DMS79 treated with DMSO at 0.1 percent for 48 hours (cell line): ENCODE data around the gene CYP4A22.
"Not testable (repeated sequence)": the region's sequence is repeated elsewhere in the genome, so short reads cannot be mapped to it uniquely, and the experiment has no call there.

Experiments
- DNase-seq: peaks from one replicate; lab custom pipeline; 2025; lab: John Stamatoyannopoulos, UW

The CYP4A22 gene, protein sequence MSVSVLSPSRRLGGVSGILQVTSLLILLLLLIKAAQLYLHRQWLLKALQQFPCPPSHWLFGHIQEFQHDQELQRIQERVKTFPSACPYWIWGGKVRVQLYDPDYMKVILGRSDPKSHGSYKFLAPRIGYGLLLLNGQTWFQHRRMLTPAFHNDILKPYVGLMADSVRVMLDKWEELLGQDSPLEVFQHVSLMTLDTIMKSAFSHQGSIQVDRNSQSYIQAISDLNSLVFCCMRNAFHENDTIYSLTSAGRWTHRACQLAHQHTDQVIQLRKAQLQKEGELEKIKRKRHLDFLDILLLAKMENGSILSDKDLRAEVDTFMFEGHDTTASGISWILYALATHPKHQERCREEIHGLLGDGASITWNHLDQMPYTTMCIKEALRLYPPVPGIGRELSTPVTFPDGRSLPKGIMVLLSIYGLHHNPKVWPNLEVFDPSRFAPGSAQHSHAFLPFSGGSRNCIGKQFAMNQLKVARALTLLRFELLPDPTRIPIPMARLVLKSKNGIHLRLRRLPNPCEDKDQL

DNA sequence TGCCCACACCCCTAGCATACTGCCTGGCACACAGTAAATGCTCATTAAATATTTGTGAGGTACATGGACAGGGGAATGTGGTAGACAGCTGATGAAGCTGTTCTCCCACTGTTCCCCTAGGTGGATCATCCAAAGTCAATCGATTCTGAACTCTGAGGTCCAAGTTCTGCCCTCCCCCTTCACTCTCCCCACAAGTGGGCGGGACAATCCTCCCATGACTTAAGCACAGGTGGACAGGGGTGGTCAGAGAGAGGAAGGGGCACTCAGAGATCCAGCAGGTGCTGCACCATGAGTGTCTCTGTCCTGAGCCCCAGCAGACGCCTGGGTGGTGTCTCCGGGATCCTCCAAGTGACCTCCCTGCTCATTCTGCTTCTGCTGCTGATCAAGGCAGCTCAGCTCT is at the start of gene CYP4A22:
Gene CYP4A22, plus strand, starts transcription at position 244 of the 400 bp plus-strand sequence. Its CDS starts 45 bp downstream, at position 289.
- DNase-seq: no peak

DNA sequence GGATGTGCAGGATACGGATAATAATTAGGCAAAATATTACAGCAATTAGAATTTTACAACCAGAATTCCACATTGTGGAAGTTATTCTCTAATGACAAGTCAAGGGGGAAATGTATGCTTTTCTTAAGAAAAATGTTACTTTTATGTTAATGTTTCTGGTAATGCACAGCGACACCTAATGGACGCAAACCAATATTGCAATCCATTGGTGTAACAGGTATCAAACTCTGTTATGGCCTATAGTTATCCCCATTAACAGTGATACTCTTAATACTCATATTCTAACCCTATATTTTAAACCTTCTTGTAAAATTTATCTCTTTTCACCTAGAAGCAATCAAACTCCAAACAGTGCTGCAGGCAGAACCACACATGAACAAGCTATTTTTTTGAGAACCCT is 47.9 kb upstream of the CYP4A22 start:
- DNase-seq: peak; percentile 13

DNA sequence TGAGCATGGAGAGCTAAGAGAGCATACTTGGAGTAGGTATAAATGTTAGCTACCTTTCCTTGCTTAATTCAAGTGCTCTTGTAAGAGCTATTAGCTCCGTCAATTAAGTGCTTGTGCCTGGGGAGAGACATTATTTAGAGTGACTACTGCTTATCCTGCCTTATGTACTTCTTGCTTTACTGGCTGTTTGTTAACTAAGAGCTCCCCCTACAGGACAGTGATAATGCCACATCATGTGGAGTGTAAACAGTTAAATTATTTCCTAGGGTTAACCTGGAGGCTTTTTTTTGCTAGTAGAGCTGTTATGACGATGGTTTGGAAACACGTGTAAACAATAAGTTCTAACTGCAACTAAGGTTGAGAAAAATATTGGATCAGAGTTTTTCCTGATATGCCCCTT is 45.8 kb upstream of the CYP4A22 start:
- peak; percentile 58 for DNase-seq

DNA sequence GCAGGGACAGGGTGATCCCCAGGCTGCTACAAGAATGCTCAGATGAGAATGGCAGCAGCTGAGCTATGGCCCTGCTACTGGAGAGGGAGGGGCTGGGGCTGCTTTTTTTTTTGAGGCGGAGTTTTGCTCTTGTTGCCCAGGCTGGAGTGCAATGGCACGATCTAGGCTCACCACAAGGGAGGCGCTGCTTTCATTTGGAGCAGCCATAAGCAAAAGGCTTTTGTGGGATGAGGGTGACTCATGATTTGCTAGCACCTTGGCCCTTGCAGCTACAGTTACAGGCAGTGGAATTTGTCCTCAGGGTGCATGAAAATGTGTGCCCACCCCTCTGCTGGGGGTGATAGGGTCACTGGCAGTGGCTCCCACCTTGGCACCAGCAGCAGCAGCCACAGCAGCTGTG is 32.4 kb upstream of the CYP4A22 start:
- DNase-seq: no peak

DNA sequence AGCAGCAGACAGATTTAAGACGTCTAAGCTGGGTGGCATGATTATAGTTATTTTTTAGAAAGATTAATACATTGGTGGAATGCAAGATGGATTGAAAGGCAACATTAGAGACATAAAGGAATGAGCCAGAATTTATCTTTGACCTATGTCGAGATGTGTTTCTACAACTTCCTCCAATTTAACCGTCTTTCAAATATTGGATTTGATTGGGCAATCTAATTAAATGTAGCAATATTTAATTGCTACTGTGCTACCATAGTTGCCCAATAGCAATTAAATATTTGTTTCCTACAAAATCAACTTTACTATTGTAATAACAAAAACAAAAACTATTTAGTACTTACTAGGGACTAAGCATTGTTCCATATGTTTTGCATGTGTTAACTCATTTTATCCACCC is 30.4 kb upstream of the CYP4A22 start:
- no peak for DNase-seq

DNA sequence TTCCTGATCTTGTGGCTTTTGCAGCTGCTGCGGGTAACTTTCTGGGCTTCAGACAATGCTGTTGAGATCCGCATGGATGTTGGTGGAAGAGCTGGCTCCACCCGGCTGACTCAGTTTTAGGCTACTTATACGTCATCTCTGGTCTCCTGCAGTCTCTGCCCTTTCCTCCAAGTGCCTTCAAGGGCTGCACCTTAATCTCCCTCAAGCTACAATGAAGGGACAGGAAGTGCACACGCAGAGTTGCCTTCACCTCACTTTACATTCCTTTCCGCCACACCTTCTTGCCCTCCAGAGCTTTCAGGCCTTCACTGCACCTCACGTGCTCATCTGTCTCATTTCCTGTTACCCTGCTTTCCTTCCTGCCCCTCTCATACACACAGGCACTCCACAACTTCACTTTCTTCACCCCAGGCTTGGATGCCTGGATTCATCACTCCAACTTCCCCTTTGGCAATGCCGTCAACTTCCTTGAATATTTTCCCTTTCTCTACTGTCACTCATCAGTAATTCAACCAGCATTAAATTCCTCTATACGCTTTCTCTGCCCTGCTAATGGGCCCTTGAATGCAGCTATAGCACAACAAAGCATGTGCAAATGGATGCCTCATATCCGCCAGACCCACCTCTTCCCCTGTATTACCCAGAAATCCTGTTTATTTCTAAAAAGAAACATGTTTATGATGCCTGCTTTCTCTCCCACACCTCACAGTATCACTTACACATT is 29.2 kb upstream of the CYP4A22 start:
- DNase-seq: peak; percentile 14

DNA sequence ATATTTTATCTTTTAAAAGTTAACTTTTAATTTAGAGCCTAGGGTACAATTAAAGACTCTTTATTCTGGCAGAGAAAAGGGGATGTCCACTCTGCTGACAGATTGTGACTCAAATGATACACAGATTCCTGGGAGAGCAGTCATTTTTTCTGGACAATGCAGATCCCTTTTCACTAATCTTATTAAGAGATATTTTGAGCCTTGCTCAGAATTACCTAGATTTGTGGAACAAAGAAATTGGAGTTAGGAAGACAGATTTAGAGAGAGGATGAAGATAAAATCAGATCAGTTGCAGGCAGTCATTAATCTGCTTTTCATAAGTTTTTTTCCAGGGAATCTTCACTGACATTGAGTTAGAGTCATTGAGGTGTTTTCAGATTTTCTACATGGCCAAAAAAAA is 27.8 kb upstream of the CYP4A22 start:
- DNase-seq: not testable (repeated sequence)

DNA sequence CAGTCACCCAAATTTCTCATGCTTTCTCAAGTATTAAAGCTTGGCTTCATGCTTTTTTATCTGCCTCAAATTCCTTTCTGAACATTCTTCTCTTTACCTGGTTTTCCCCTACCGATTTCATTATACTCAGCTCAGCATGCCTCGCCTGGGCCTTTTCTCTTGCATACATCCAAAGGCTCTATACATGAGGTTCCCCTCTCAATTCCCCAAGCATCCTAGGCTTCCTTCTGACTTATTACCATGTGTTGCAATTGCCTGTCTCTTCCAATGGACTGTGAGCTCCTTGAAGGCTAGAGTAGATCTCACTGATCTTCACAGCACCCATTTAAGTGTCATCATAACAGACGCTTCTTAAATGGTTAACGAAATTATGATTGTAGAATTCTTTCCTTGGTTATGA is 24.1 kb upstream of the CYP4A22 start:
- DNase-seq: no peak

DNA sequence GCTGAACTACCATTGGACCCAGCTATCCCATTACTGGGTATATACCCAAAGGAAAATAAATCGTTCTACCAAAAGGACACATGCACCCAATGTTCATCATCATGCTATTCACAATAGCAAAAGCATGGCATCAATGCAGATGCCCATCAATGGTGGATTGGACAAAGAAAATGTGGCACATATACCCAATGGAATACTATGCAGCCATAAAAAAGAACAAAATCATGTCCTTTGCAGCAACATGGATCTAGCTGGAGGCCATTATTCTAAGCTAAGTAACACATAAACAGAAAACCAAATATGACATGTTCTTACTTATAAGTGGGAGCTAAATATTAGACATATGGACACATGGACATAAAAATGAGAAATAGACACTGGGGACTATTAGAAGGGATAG is 16.2 kb upstream of the CYP4A22 start:
- not testable (repeated sequence) for DNase-seq

DNA sequence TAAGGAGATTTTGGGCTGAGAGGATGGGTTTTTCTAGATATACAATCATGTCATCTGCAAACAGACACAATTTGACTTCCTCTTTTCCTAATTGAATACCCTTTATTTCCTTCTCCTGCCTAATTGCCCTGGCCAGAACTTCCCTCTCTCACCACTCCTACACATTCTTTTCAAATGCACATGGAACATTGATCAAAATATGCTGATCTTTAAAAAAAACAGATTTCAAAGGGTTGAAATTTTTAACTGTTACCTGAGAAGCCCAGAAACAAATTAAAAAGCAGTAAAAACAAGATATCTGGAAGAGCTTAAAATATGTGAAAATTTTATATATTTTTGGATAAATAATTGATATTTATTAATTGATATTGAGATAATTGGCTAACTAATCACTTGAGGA is 12.4 kb upstream of the CYP4A22 start:
- DNase-seq: not testable (repeated sequence)

DNA sequence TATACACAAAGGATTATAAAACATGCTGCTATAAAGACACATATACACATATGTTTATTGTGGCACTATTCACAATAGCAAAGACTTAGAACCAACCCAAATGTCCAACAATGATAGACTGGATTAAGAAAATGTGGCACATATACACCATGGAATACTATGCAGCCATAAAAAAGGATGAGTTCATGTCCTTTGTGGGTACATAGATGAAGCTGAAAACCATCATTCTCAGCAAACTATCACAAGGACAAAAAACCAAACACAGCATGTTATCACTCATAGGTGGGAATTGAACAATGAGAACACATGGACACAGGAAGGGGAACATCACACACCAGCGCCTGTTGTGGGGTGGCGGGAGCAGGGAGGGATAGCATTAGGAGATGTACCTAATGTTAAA is 10.2 kb upstream of the CYP4A22 start:
- not testable (repeated sequence) for DNase-seq

DNA sequence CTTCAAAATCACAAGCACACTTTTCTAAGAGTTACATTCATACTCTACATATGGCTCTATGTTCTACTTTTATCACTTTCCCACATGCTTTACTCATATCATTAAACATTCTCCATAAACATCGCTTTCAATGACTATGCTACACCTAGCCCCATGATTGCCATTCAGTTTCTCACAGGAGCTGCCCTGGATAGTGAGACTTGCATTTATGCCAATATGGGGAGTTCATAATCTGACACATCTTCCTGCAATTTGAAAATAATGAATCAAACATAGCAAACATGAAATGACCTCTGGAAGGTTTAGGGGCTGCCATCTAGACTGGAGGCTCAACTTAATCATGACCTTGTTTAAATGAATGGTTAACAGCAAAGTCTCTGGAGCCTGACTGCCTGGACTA is 9.0 kb upstream of the CYP4A22 start:
- no peak for DNase-seq

DNA sequence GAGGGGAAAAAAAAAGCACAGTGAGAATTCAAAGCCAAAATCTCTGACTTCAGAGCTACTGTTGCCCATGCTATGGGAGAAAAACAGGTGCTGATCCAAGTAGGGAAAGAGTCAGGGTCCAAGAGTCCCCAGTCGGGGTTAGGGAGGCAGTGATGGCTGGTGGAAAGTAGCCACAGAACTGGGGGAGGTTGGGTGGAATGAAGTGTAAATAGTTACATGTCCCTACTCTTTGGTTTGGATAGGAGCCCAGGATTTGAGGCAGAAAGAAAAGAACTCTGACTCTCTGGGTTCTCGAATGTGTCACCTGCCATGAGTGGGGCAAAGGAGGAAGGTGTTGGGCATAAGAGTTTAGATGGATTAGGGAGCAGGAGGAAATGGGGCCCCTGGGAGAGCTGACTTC is 8.4 kb upstream of the CYP4A22 start:
- not testable (repeated sequence) for DNase-seq

DNA sequence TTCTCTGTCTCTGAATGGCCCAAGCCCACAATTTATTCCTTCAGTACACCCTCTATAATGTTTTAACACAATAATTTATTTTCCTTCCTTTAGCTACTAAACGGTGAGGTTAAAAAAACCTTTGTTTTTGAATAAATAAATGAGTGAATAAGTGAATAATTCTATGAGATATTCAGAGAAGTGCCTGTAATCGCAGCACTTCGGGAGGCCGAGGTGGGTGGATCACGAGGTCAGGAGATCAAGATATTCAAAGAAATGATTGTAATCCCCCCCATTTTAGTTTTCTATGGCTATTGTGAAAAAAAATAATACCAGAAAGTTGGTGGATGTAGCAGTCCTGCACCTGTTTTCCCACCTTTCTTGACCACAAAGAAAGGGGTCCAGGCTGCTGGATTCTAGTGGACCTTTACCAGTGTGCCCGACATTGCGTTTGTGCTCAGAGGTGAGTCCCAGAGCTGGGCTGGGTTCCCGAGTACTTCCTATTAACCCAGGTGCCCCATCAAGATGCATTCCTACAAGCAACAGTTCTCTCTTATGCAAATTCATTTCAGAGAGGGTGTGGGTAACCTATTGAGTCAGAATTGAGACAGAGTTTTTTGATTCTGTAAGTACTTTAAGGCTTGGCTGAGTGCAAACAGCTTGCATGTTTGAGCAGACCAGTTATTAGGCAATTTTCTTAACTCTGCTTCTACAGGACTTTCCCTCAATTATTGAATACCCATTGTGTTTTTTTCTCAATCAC is 7.6 kb upstream of the CYP4A22 start:
- DNase-seq: not testable (repeated sequence)

DNA sequence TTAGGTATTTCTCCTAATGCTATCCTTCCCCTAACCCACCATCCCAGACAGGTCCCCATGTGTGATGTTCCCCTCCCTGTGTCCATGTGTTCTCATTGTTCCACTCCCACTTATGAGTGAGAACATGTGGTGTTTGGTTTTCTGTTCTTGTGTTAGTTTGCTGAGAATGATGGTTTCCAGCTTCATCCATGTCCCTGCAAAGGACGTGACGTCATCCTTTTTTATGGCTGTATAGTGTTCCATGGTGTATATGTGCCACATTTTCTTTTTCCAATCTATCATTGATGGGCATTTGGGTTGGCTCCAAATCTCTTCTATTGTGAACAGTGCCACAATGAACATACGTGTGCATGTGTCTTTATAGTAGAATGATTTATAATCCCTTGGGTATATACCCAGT is 4.6 kb upstream of the CYP4A22 start:
- not testable (repeated sequence) for DNase-seq

DNA sequence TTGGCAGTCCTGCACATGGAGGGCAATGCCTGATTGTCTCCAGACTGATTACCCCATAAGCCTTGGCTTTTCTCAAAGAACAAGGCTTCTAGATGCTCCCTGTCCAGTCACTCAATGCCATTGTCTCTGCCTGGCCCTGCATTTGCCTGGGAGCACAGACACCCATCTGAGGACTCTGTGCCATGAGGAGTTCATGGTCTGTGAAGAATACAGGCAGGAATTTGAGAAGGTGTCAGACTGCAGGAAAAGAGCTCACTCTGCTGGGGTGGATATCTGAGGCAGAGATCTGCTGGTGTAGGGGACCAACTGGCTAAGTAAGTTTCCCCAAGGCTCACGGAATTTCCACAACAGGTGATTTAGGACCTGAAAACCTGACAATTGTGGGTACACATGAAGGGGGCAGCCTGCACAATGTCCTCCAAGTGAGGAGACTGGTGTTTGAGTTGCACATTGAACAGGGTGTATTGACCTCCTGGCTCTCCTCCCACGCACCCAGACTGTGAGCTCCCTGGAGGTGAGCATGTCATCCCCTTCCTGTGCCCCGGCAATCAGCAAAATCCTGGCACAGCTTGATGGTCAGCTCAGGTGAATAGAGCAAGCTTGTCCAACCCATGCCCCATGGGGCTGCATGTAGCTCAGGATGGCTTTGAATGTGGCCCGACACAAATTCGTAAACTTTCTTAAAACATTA is 829 bp downstream of the CYP4A22 start:
- no peak for DNase-seq

DNA sequence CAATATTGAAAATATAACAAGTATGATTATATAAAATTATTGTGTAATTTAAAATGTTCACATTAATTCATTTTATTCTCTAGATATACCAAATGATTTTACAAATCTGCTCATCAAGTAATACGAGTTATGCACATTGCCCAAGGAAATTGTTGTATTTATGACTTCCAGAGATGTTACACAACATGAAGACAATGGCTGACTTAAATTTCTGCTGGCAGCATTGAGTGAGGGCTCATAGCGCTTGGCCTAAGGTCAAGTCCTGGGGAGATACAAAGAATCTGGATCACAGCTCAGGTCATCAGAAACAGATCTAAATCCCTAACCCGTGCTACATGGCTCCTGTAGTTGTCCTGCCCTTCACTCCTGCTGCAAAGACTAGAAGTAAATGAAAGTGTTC is 3.1 kb downstream of the CYP4A22 start:
- not testable (repeated sequence) for DNase-seq

DNA sequence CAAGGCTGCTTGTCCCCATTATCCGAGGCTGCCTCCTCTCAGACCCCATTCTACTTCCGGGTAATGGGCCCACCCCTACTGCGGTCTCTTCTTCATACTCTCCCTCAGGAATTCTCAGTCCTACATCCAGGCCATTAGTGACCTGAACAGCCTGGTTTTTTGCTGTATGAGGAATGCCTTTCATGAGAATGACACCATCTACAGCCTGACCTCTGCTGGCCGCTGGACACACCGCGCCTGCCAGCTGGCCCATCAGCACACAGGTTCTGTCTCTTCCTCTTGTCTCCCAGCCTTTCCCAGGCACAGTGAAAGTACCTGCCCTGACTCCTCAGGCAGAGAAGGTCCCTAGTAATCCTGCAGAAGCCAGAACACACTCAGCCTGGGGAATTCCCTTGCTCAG is 6.4 kb downstream of the CYP4A22 start:
- not testable (repeated sequence) for DNase-seq

DNA sequence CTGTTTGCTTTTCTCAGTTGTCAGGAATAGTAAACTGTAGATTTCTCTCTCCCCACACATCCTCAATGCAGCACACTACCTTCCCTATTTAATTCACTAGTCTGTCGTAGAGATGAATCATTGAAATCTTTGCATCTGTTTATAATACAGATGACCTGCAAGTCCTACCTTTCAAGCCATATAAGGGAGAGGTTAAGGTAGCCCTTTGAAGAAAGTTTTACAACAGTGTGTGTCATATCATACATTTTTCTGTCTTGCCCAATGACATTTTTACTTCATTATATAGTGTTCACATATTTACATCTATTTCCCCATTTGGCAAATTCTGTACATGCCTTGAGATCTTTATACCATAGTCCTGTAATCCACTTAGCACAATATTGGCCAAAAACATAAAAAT is 9.3 kb downstream of the CYP4A22 start:
- not testable (repeated sequence) for DNase-seq

DNA sequence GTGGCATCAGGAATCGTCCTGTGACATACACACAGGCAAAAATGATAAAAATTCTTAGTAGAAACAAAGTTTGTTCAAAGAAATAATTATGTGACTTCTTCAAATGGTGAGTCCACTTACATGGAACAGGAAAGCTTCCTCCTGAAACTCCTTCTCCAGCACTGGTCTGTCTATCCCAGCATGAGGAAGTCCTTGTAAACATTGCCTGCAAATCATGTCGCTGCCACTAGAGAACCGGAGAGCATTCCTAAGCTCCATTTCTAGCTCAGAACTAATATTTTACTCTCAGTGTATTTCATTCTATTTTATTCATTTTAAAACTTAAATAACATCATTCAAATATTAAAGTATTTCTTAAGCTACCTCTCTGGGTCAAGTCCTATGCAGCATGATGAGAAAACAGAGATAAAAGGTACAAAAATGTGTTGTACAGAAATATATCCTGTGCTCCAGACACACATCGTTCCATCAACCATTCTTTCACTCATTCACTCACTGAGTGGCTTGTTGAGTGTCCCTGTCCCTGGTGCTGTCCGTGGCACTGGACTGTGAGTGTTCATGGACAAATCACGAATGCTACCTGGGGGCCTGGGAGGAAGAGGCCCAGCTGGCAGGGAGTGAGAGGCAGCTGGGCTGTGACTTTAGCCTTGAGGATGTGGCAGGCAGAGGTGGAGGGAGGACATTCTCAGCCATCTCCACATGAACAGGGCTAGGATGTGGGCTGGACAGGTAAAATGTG is 10.0 kb downstream of the CYP4A22 start:
- DNase-seq: no peak

DNA sequence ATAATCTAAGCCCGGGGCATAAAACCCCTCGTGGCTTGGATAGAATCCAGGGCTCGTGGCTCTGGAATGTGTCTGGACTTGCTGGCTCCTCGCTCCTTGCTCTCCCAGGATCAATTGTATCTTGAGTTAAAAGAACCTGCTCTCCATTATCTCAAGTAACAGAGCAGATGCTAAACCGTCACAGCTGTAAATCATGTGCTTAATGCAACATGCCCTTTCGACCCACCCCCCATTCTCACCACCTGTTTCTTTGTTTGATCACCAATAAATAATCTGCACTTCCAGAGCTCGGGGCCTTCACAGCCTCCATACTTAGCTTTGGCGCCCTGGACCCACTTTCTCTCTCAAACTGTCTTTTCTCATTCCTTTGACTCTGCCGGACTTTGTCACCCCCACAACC is 11.9 kb downstream of the CYP4A22 start:
- peak; percentile 57 for DNase-seq
